KMS-11 (cell line): Measurements from ENCODE around the gene HSDL2.
"Not testable (repeated sequence)": the region's sequence is repeated elsewhere in the genome, so short reads cannot be mapped to it uniquely, and the experiment has no call there.

Source experiments
- H2AFZ ChIP-seq: fragments of 200-600 bp; sonication (generic); 2 replicates; pipeline ENCODE4 v1.6.1; 2016; ENCODE audit warnings: antibody characterized with exemption, mixed run types, low read depth
- H3K27ac ChIP-seq: fragments of 200-600 bp; sonication (generic); 2 replicates; pipeline ENCODE4 v1.6.1; 2016; ENCODE audit warnings: mild to moderate bottlenecking, mixed run types
- H3K27me3 ChIP-seq: fragments of 200-600 bp; sonication (generic); 2 replicates; pipeline ENCODE4 v1.6.1; 2017; ENCODE audit warnings: mild to moderate bottlenecking, low read depth, mixed run types, moderate library complexity; ENCODE audit not compliant: insufficient read depth
- H3K36me3 ChIP-seq: fragments of 200-600 bp; sonication (generic); 2 replicates; pipeline ENCODE4 v1.6.1; 2017; ENCODE audit warnings: mild to moderate bottlenecking, mixed run types; ENCODE audit not compliant: insufficient read depth
- H3K4me1 ChIP-seq: fragments of 200-600 bp; sonication (generic); 2 replicates; pipeline ENCODE4 v1.6.1; 2016; ENCODE audit warnings: mild to moderate bottlenecking, low read depth, mixed run types; ENCODE audit not compliant: poor library complexity, severe bottlenecking
- H3K4me2 ChIP-seq: fragments of 200-600 bp; sonication (generic); 2 replicates; pipeline ENCODE4 v1.7.0; 2016; ENCODE audit warnings: mild to moderate bottlenecking, mixed run types
- H3K4me3 ChIP-seq: fragments of 200-600 bp; sonication (generic); IDR thresholded peaks from 2 replicates; pipeline ENCODE4 v1.6.1; 2017; ENCODE audit warnings: low read depth, low read length, mixed read lengths; ENCODE audit not compliant: insufficient read depth
- H3K79me2 ChIP-seq: fragments of 200-600 bp; sonication (generic); 2 replicates; pipeline ENCODE4 v1.6.1; 2016; ENCODE audit warnings: low read depth, mixed run types; ENCODE audit not compliant: insufficient read depth
- H3K9ac ChIP-seq: fragments of 200-600 bp; sonication (generic); 2 replicates; pipeline ENCODE4 v1.6.1; 2016; ENCODE audit warnings: mild to moderate bottlenecking, mixed run types
- H4K20me1 ChIP-seq: fragments of 200-600 bp; sonication (generic); 2 replicates; pipeline ENCODE4 v1.6.1; 2016; ENCODE audit warnings: mild to moderate bottlenecking, mixed run types; ENCODE audit not compliant: insufficient read depth
- CTCF ChIP-seq: fragments of 200-600 bp; sonication (generic); conservative IDR thresholded peaks from 2 replicates; pipeline ENCODE4 v1.6.1; 2017; ENCODE audit warnings: low read depth, mild to moderate bottlenecking, antibody characterized with exemption, low read length, moderate library complexity, mixed read lengths

HSDL2 gene

GRCh38 chr9:112411626-112412027, 31.7 kb downstream of the HSDL2 start:
- Histone ChIP-seq H3K4me2 (no peak overlapping the region), H2AFZ (no peak overlapping the region), H3K4me1 (no peaks in the 10 kb centered on the region), H3K27ac (no peak overlapping the region), H4K20me1 (no peaks in the 10 kb centered on the region), H3K27me3 (no peaks in the 10 kb centered on the region), H3K36me3 (no peaks in the 10 kb centered on the region), H3K9ac (no peak overlapping the region), H3K4me3 (no peak overlapping the region), H3K79me2 (no peaks in the 10 kb centered on the region)
- TF ChIP-seq CTCF, result no peak

GRCh38 chr9:112413728-112414127, 33.8 kb downstream of the HSDL2 start:
- H4K20me1 ChIP-seq, H3K4me1 ChIP-seq, H3K27me3 ChIP-seq, H3K79me2 ChIP-seq, H3K27ac ChIP-seq, H3K36me3 ChIP-seq, H3K4me3 ChIP-seq, H3K9ac ChIP-seq, H2AFZ ChIP-seq, H3K4me2 ChIP-seq: not testable (repeated sequence)

GRCh38 chr9:112420208-112420607, 40.3 kb downstream of the HSDL2 start:
- Histone ChIP-seq H3K79me2 (no peaks in the 10 kb centered on the region), H3K4me1 (no peaks in the 10 kb centered on the region), H3K4me3 (no peak overlapping the region), H3K27me3 (no peaks in the 10 kb centered on the region), H3K4me2 (no peak overlapping the region), H4K20me1 (no peaks in the 10 kb centered on the region), H3K27ac (no peak overlapping the region), H2AFZ (no peak overlapping the region), H3K36me3 (no peaks in the 10 kb centered on the region), H3K9ac (no peak overlapping the region)
- TF ChIP-seq CTCF, result no peak

- Histone ChIP-seq H3K4me2 (no peak overlapping the region), H3K9ac (no peak overlapping the region), H4K20me1 (no peaks in the 10 kb centered on the region), H3K79me2 (no peaks in the 10 kb centered on the region), H2AFZ (no peak overlapping the region), H3K27ac (no peak overlapping the region), H3K27me3 (no peaks in the 10 kb centered on the region), H3K36me3 (no peaks in the 10 kb centered on the region), H3K4me1 (no peaks in the 10 kb centered on the region), H3K4me3 (no peak overlapping the region)
- no peak for TF ChIP-seq CTCF
These were observed 41.9 kb downstream of the HSDL2 start for GRCh38 chr9:112421771-112422222.

- Histone ChIP-seq H3K36me3 (no peaks in the 10 kb centered on the region), H3K79me2 (no peaks in the 10 kb centered on the region), H3K4me2 (no peak overlapping the region), H3K27me3 (no peaks in the 10 kb centered on the region), H3K27ac (no peak overlapping the region), H4K20me1 (no peaks in the 10 kb centered on the region), H3K4me3 (no peak overlapping the region), H3K9ac (no peak overlapping the region), H2AFZ (no peak overlapping the region), H3K4me1 (no peaks in the 10 kb centered on the region)
- TF ChIP-seq CTCF, result no peak
These were observed 42.7 kb downstream of the HSDL2 start for GRCh38 chr9:112422417-112423148.
